HG03097 (cell line): ENCODE results near the gene LEP.

ENCODE experiments used
- ATAC-seq: cut with Tn5 transposase; IDR thresholded peaks from one replicate; pipeline ENCODE4 v1.9.1; 2021; ENCODE audit not compliant: unreplicated experiment, low FRiP score

The LEP gene

GRCh38 chr7:128240696-128241386 is at the start of gene LEP:
Gene LEP, plus strand, starts transcription at chr7:128241278. Its CDS starts 10,741 bp downstream, at chr7:128252019.
- ATAC-seq = no peak

GRCh38 chr7:128192497-128193142 is 48.5 kb upstream of the LEP start:
- ATAC-seq = no peak

- no peak for ATAC-seq
Measured at GRCh38 chr7:128194533-128195282, 46.4 kb upstream of the LEP start.

- no peak for ATAC-seq
Measured at GRCh38 chr7:128197589-128197988, 43.5 kb upstream of the LEP start.

GRCh38 chr7:128197989-128198580 is 43.0 kb upstream of the LEP start:
- ATAC-seq = no peak

GRCh38 chr7:128200376-128200775 is 40.7 kb upstream of the LEP start:
- no peak for ATAC-seq

- ATAC-seq = no peak
Measured at GRCh38 chr7:128201067-128201689, 39.9 kb upstream of the LEP start.

- no peak for ATAC-seq
Measured at GRCh38 chr7:128201690-128202085, 39.4 kb upstream of the LEP start.

- ATAC-seq = no peak
Measured at GRCh38 chr7:128202287-128202957, 38.7 kb upstream of the LEP start.

GRCh38 chr7:128203047-128203491 is 38.0 kb upstream of the LEP start:
- no peak for ATAC-seq

- ATAC-seq = no peak
Measured at GRCh38 chr7:128203710-128204214, 37.3 kb upstream of the LEP start.

GRCh38 chr7:128204455-128204854 is 36.6 kb upstream of the LEP start:
- ATAC-seq = no peak

GRCh38 chr7:128205068-128205467 is 36.0 kb upstream of the LEP start:
- no peak for ATAC-seq

- no peak for ATAC-seq
Measured at GRCh38 chr7:128206017-128206746, 34.9 kb upstream of the LEP start.

GRCh38 chr7:128206747-128207500 is 34.2 kb upstream of the LEP start:
- no peak for ATAC-seq

- ATAC-seq = no peak
Measured at GRCh38 chr7:128207609-128208008, 33.5 kb upstream of the LEP start.

GRCh38 chr7:128209229-128210035 is 31.6 kb upstream of the LEP start:
- peak; percentile 68 for ATAC-seq

GRCh38 chr7:128210036-128210347 is 31.1 kb upstream of the LEP start:
- ATAC-seq = no peak
